ENCODE results near the gene NAA10. TPM values are rescaled to one million over a fixed set of nuclear protein-coding genes. Genes with fewer than 3 reads are reported as not detected.

NAA10 gene
- total and polyA plus RNA-seq, 2 of the 13 experiments (the other 11 are each of a cell fraction or from before 2014, with no cell fraction given), result 49.2 to 51.7 TPM

- no TSS peak for BruUV-seq (replicated peaks)
- Histone ChIP-seq H3K27me3 (ENCODE audit: control insufficient read depth in 1 of 2, insufficient read depth in 2 of 2, low read length in 2 of 2) (peaks cover 0 to 4% of the 10 kb centered on the region in 2 experiments; a peak in 1 of 5 replicates), H3K4me1 (ENCODE audit: insufficient read depth, low read length) (peaks cover 5% of the 10 kb centered on the region), H3K4me2 (ENCODE audit: low read depth, low read length) (no peak overlapping the region), H3K36me3 (replicated peaks in 1 of 2; ENCODE audit: control insufficient read depth in 1 of 2, insufficient read depth in 2 of 2, low read length in 2 of 2) (no peaks in the 10 kb centered on the region), H4K20me1 (ENCODE audit: insufficient read depth, low read length) (no peaks in the 10 kb centered on the region), H2AFZ (ENCODE audit: low read length) (no peak overlapping the region), H3K4me3 (replicated peaks in 1 of 3; ENCODE audit: insufficient read depth in 1 of 3, low read depth in 2 of 3, low read length in 3 of 3) (no peak overlapping the region), H3K9me3 (ENCODE audit: low read length) (no peaks in the 10 kb centered on the region), H3K27ac (ENCODE audit: extremely low read length, insufficient read depth, low read length) (no peak overlapping the region), H3K79me2 (ENCODE audit: insufficient read depth, low read length) (no peaks in the 10 kb centered on the region), H3K9ac (ENCODE audit: insufficient read depth, low read depth, low read length) (no peak overlapping the region)
- no peak for FAIRE-seq
- DNase-seq (ENCODE audit: low spot score), result peak; percentile 10
- ChIA-PET POLR2A (no interaction called here), CTCF (ENCODE audit: low intra/inter-chr PET ratio, low total read pairs) (no interaction called here)
- in situ Hi-C loops (cut with HindIII; ENCODE audit: extremely low pct_ligation_motif_present, low pct_unique_long_range_greater_than_20kb) (no loop called here), intact Hi-C loops (cut with micrococcal nuclease; ENCODE audit: unreplicated experiment) (no loop called here)
- TF ChIP-seq RFX3 (CRISPR knock-in tag; IDR thresholded peaks at IDR 0.05) (no peak), HNF4G (IDR thresholded peaks at IDR 0.05; ENCODE audit: borderline replicate concordance, low read depth, low read length) (no peak), HNF4G (CRISPR knock-in tag; IDR thresholded peaks at IDR 0.05; ENCODE audit: borderline replicate concordance, low read depth) (no peak), ZNF687 (CRISPR knock-in tag; IDR thresholded peaks at IDR 0.05) (peak; percentile 27; the same call in 1 of the 2 replicates)
- peak; percentile 53 for ATAC-seq
- WGBS (ENCODE audit: low lambda C conversion rate), result no CpG with 5 or more reads among the region's 37 CpGs
These were observed 25.5 kb downstream of the NAA10 start for GRCh38 chrX:153909024-153909979.
